CD4-positive, alpha-beta T cell treated with Interleukin-10 for 1 hour (primary cell): ENCODE measurements around the gene ADAMTS3.

Experiments
- DNase-seq: peaks from one replicate; pipeline ENCODE4 v3.0.0-alpha.2; 2020

The ADAMTS3 gene

DNA sequence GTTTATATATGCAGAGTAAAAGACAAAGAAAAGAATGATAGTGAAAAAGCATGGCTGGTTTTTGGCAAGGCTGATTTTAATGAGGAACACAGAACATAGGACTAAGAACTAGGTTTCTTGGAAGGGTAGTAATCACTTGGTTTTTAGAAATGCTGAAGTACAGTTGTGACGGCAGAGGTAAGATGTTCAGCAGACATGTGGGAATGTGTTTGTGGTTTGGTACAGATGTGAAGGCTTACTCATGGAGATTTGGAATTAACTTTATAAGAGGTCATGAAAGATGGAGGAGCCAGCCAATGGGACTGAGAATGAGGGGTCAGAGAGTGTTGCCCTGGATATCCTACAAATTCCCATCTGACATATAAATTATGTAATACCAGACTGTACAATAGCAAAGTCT is 293.6 kb downstream of the ADAMTS3 start:
- no peak for DNase-seq

DNA sequence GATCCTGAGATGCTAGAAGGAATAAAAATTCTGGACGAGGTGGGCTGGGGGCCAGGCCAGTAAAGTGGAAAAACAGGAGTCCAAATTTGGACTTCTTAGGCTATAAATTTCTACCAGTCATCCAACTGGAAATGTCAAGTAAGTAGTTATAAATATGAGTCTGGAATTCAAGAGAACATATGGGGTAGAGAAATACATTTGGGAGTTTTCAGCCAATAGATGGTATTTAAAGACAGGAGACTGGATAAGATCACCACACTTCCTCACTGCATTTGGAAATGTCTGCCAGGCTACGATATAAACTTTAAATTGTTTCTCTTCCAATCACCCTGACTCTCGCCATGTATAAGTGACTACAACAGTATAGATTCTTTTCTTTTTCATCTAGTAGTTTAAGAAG is 294.8 kb downstream of the ADAMTS3 start:
- DNase-seq = no peak

DNA sequence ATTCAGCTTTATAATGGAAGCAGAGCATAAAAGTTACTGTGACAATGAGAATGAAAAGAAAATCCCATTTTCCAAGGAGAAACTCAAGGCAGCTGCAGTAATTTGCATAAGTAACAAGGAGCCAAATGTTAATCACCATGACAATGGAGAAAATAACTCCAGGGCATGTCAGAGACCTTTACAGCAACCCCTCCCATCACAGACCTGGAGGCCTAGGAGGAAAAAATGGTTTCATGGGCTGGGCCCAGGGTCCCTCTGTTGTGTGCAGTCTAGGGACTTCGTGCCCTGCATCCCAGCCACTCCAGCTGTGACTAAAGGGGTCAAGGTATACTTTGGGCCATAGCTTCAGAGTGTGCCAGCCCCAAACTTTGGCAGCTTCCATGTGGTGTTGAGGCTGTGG is 313.8 kb downstream of the ADAMTS3 start:
- DNase-seq = no peak

DNA sequence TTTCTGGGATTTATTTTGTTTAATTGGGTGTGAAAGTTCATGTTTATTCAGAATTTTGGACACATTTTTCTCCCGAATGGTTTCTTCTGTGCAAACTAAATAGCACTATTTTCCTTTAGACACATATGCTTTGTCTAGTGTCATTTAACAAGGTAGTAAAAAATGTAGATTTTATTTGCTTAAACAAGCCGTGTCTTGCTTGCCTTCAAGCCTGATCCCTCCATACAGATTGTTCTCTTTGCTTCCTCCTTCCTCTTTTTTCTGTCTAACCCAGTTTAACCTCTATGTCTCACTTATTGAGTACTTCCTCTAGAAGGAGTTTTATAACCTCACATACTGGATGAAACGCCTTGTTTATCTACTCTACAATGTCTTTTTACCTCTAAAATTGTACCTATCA is 325.4 kb downstream of the ADAMTS3 start:
- DNase-seq = no peak

DNA sequence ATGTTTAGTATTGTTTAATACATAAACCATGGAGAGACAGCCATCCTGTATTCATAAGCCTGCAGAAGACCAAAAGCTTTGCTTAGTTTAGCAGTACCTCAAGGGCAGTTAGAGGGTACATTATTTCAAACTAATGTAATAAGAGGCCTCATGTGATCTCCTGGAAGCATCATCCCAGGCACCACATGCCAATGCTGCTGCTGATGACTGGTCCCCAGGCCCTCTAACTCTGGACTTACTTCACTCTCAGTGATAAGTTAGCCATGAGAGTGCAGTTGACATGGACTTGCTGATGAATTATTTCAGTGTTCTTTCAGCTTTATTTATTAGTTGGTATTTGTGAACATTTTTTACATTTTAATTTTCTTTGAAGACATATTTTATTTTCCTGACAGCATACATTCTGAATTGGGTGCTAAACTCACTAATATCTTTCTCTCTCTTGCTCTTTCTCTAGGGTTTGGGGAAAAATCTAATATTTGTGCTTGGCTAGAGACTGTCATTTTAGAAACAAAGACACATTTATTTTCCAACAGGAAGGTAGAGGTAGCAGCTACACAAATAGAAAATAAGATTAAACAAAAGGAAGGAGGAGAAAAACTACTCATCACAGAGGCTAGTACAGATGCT is 329.4 kb downstream of the ADAMTS3 start:
- DNase-seq = no peak
